ENCODE measurements around the gene SPRY4.
"Not testable (repeated sequence)": the region's sequence is repeated elsewhere in the genome, so short reads cannot be mapped to it uniquely, and the experiment has no call there.

The SPRY4 gene

DNA sequence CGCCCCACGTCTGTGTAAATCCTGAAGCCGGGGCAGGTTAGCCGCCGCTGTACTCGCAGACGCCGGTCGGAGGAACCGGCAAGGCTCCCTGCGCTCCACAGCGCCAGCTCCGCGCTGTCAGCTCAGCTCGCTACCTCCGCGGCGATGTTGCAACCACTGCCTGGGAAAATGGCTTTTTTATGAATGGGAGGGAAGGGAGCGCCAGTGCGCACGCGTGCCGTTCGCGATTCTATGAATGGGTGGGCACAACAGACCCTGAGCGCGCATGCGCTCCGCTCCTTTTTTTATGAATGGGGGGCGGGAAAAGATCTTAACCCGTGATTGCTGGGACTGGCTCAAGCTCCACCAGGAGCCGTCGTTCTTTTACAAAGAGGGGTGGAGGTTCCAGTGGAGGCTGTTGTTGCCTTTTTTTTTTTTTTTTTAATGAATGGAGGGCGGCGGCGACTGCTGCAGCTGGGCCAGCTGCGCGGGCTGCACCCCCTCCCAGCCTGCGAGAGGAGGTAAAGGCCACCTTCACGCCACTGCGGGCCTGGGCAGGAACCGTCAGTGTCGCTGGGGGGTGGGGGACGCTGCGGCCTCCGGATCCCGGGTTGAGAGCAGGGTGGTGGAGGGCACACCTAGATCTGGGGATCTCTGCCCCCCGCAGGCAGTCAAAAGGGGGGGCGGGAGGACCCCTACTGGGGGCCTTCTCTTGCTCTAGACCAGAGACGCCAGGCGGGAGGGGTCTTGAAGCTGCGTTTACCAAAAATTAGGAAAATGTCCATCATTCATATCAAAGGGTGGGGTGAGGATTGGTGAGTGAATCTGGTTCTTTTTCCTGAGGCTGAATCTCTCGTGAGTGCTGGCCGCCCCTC, at the start of gene SPRY4:
SPRY4 (minus strand) TSS at position 151 of the 854 bp plus-strand sequence. CDS start 9,913 bp downstream, outside the sequence.
- DNase-seq (ENCODE audit: low spot score), result peak; percentile 100

DNA sequence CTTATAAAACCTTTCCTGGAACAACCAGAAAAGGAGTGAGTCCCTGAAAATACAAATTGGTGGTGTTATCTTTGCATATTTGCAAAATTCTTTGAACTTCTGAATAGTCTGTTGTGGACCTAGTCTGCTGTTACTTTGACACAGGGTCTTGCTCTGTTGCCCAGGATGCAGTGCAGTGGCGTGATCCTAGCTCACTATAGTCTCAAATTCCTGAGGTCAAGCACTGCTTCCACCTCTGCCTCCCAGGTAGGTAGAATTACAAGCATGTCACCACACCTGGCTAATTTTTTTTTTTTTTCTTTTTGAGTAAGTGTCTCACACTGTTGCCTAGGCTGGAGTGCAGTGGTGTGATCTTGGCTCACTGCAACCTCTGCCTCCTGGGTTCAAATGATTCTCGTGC, 43.7 kb upstream of the SPRY4 start:
- no peak for DNase-seq (ENCODE audit: low spot score)

- DNase-seq (ENCODE audit: low spot score), result no peak
Measured at GRCh38 chr5:142366007-142366406, 41.2 kb upstream of the SPRY4 start.

DNA sequence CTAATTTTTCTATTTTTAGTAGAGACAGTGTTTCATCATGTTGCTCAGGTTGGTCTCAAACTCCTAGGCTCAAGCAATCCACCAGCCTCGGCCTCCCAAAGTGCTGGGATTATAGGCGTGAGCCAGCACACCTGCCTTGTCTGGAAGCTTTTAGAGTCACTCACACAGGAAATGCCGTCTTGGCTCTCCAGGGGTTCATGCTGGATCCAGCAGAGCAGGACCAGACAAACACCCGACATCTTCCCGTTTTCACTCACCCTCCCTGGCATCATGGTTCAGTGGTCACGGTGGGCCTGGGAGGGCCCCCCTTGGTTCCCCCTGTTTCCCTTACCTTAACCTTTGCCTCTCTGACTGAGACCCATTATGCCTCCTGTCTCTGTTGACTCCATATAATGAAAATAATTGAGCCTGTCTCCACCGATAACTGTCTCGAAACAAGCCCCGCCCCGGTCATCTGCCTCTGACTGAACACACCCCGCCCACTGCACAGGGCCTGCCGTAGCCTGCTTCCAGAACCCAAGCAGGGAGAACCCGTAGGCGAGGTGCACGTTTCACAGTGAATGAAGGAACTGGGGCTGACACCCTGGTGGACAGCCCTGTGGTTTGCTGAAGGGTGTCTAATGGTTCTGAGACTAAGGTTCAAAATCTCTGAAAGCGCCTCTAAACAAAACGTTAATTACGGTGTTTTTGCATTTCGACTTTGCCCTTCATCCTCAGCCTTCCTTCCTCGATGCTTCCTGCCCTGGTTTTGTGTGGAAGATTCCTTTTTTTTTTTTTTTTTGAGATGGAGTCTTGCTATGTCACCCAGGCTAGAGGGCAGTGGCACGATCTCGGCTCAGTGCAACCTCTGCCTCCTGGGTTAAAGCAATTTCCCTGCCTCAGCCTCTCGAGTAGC, 39.7 kb upstream of the SPRY4 start:
- DNase-seq (ENCODE audit: low spot score), result no peak

GRCh38 chr5:142363619-142363963, 38.8 kb upstream of the SPRY4 start:
- DNase-seq (ENCODE audit: low spot score), result no peak

DNA sequence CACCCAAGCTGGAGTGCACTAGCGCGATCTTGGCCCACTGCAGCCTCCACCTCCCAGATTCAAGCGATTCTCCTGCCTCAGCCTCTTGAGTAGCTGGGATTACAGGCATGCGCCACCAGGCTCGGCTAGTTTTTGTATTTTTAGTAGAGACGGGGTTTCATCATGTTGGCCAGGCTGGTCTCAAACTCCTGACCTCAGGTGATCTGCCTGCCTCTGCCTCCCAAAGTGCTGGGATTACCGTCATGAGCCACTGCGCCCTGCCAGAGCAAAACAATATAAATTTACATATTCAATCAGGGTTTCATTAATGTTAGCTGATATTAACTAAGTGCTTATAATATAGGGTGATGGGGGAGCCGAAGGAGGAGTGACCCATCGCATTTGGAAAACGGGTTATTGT, 37.4 kb upstream of the SPRY4 start:
- DNase-seq (ENCODE audit: low spot score), result not testable (repeated sequence)

GRCh38 chr5:142360607-142361120, 35.8 kb upstream of the SPRY4 start:
- peak; percentile 62 for DNase-seq (ENCODE audit: low spot score)

DNA sequence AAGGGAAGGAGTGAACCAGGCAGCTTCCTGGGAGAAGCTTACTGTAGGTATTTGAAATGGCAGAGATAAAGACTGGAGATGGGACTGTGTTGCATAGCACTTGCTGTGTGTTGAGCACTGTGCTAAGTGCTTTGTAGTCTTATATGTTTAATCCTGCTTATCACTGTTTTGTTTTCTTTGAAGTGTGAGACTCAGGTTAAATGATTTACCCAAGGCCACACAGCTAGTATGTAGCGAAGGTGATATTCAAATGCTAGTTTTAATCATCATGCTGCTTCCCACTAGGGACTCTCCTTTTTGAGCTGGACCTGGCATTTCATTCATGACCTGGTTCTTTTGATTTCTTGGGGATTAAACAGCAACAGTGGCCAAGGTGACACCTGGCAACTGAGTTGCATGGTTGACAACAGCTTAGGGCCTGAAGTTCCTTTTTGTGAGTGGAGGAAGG, 35.3 kb upstream of the SPRY4 start:
- no peak for DNase-seq (ENCODE audit: low spot score)

DNA sequence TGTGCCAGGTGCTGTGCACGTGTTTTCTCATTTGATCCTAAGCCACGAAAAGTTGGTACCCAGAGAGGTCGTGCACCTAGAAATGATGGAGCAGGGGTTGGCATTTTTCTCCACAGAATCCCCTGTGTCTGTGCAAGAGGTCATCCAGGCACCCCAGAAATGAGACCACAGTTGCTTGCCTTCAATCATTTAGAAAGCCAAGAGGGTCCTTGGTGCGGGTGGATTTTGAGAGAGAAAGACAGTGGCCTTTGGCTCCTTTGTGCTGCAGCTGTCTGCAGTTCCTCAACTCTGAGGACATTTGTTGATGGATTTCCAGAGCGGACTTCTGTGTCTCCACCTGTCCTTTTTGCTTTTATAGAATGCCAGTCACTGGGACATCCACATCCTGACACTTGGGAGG, 33.8 kb upstream of the SPRY4 start:
- no peak for DNase-seq (ENCODE audit: low spot score)

GRCh38 chr5:142358121-142358520, 33.3 kb upstream of the SPRY4 start:
- no peak for DNase-seq (ENCODE audit: low spot score)

GRCh38 chr5:142357469-142358090, 32.8 kb upstream of the SPRY4 start:
- DNase-seq (ENCODE audit: low spot score), result no peak

DNA sequence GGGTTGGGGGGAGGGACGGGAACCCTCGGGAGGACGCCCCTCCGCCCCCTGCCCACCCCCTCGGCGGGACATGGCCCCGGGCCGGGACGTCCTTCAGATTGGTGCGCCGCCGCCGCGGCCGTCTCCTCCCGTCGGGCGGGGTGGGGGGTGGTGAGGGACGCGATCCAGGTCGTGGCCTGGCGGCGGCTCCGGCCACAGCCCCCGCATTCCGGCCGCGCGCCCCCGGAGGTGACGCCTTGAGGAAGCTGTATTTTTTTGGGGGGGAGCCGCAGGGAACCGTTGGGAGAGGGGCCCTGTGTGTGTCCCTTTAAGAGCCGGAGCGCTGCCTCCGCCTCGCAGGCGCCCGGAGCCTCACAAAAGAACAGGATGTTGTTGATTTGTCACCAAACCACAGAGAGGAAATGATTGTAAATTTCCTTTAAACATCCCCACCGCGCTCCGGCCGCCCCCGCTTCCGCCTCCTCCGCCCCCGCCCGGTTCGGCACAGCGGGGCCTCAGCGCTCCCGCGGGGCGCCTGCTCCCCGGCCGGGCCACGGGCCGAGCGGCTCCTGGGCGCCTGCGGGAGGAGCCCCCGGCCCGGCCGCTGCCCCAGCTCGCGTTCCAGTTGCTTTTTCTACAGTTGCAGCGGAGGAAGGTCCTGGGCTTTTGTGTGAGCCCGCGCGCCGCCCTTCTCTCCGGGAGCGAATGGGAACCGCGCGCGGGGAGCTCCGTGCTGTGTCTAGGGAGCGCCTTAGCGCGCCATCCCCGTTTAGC, 32.1 kb upstream of the SPRY4 start:
- DNase-seq (ENCODE audit: low spot score), result peak; percentile 90

GRCh38 chr5:142356349-142356715, 31.5 kb upstream of the SPRY4 start:
- no peak for DNase-seq (ENCODE audit: low spot score)

- no peak for DNase-seq (ENCODE audit: low spot score)
Measured at GRCh38 chr5:142353071-142353472, 28.3 kb upstream of the SPRY4 start.

DNA sequence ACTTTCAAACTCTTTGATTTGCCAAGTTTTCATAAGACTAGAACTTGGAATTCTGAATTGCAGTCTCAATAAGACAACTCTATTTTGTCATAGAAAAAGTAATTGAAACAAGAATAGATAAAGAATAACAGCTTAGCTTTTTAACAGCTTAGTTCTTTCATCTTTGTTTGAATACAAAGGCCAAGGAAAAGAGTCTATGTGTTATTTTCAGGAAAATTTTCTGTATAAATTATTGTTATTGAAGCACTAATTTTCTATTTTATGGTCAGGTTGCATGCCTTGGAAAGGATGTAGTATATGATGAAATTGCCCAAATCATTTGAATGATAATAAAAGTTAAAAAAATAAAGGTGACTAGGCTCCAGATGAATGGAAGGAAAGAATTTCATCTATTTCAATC, 25.2 kb upstream of the SPRY4 start:
- no peak for DNase-seq (ENCODE audit: low spot score)

DNA sequence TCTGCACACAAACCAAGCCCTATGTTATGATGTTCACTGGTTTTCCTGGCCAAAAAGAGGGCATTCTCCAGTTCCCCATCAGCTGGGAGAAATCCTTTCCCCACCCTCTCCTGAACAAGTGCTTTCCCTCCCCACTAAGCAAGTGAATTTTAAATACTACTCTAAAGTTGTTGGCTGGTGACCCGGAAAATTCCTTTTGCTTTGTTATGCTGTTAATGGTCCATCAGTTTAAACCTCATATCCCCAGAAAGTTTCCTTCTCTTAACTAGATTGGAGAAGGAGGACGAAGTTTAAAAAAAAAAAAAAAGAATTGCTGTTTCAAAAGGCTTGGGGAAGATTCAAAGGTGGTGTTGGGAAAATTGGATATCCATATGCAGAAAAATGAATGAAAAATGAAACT, 21.9 kb upstream of the SPRY4 start:
- DNase-seq (ENCODE audit: low spot score), result no peak

- DNase-seq (ENCODE audit: low spot score), result not testable (repeated sequence)
Measured at GRCh38 chr5:142344915-142345314, 20.1 kb upstream of the SPRY4 start.

DNA sequence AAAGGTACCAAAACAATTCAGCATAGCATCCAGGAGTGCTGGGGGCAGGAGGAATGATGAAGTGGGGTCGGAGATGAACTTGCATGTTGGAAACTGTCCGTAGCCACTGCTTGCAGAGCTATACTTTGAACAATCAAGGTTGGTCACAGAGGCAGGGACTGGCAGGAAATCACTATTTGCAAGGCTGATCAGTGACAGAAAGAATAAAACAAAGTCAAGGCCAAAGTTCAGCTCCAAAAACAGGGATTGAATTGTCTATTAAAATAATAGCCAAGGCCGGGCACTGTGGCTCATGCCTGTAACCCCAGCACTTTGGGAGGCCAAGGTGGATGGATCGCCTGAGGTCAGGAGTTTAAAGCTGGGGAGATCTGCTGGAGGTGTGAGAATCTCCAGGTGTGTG, 18.7 kb upstream of the SPRY4 start:
- no peak for DNase-seq (ENCODE audit: low spot score)

- no peak for DNase-seq (ENCODE audit: low spot score)
Measured at GRCh38 chr5:142342128-142342981, 17.5 kb upstream of the SPRY4 start.

DNA sequence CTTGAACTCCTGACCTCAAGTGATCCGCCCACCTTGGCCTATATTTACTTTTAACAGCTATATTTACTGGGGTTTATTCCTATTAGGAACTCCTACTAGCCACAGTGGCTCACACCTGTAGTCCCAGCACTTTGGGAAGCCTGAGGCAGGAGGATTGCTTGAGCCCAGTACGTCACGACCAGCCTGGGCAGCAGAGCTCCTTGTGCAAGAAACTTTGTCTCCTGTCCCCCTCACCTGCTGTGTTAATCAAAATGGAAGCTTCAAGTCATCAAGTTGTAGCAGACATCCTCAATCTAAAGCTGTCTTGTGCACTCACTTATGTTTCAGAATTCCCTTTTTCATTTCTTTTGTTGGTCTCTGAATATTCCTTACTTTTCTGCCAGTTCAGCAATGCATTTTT, 15.0 kb upstream of the SPRY4 start:
- DNase-seq (ENCODE audit: low spot score), result no peak

- DNase-seq (ENCODE audit: low spot score), result no peak
Measured at GRCh38 chr5:142334538-142334937, 9.7 kb upstream of the SPRY4 start.

Data from LoVo (cell line).